Endodermal cell (in vitro differentiated cells): ENCODE results near the gene UNC5CL. TPM values are rescaled to one million over a fixed set of nuclear protein-coding genes. Genes with fewer than 3 reads are reported as not detected.

Source experiments
- DNase-seq: peaks from one replicate; pipeline ENCODE4 v3.0.0-alpha.2; 2017
- H3K27ac ChIP-seq: 2 replicates; pipeline ENCODE4 v1.5.1; 2013; ENCODE audit warnings: mild to moderate bottlenecking, low read depth, low read length, moderate library complexity
- H3K27me3 ChIP-seq: 2 replicates; pipeline ENCODE4 v1.6.1; 2013; ENCODE audit warnings: mild to moderate bottlenecking, low read length, moderate library complexity; ENCODE audit not compliant: insufficient read depth, control insufficient read depth, poor library complexity, severe bottlenecking
- H3K36me3 ChIP-seq: 2 replicates; pipeline ENCODE4 v1.7.0; 2013; ENCODE audit warnings: mild to moderate bottlenecking, low read length, moderate library complexity; ENCODE audit not compliant: control insufficient read depth, insufficient read depth
- H3K4me1 ChIP-seq: one replicate; pipeline ENCODE4 v1.7.0; 2013; ENCODE audit warnings: low read length; ENCODE audit not compliant: control insufficient read depth, insufficient read depth
- H3K4me3 ChIP-seq: 2 replicates; pipeline ENCODE4 v1.5.1; 2013; ENCODE audit warnings: mild to moderate bottlenecking, low read length, moderate library complexity
- H3K9ac ChIP-seq: 2 replicates; pipeline ENCODE4 v1.6.1; 2013; ENCODE audit warnings: mild to moderate bottlenecking, low read length, moderate library complexity; ENCODE audit not compliant: poor library complexity, severe bottlenecking; ENCODE audit errors: extremely low read depth
- H3K9me3 ChIP-seq: 2 replicates; pipeline ENCODE4 v1.6.1; 2013; ENCODE audit warnings: mild to moderate bottlenecking, low read length, moderate library complexity; ENCODE audit not compliant: control insufficient read depth
- H3K27ac Mint-ChIP-seq: 2 replicates; pipeline ENCODE4 v1.8.0; 2020; ENCODE audit warnings: mixed read lengths
- H3K27me3 Mint-ChIP-seq: 2 replicates; pipeline ENCODE4 v1.8.0; 2021; ENCODE audit warnings: mild to moderate bottlenecking, mixed read lengths; ENCODE audit not compliant: insufficient read depth
- H3K36me3 Mint-ChIP-seq: 2 replicates; pipeline ENCODE4 v1.8.0; 2020; ENCODE audit warnings: low read depth, mixed read lengths
- H3K4me1 Mint-ChIP-seq: 2 replicates; pipeline ENCODE4 v1.8.0; 2020; ENCODE audit warnings: mixed read lengths
- H3K4me3 Mint-ChIP-seq: 2 replicates; pipeline ENCODE4 v1.8.0; 2020; ENCODE audit warnings: mild to moderate bottlenecking, moderate library complexity, mixed read lengths
- H3K9me3 Mint-ChIP-seq: 2 replicates; pipeline ENCODE4 v1.8.0; 2020; ENCODE audit warnings: mild to moderate bottlenecking, mixed read lengths
- CTCF ChIP-seq: fragments of 200-600 bp; sonication (generic); conservative IDR thresholded peaks from 2 replicates; pipeline ENCODE4 v1.5.0; 2021; ENCODE audit warnings: antibody characterized with exemption, mild to moderate bottlenecking
- WGBS, 2 experiments: methylation state at CpG; one replicate each; pipeline versions ENCODE4 v1.1.5 to v1.1.7; 2013; ENCODE audit warnings: missing lambda C conversion rate in 2 of 2, mixed read lengths in 1 of 2; ENCODE audit not compliant: insufficient coverage in 1 of 2, insufficient read length in 1 of 2; 5-methylcytosine and 5-hydroxymethylcytosine counted together
- total RNA-seq, 2 donors: library from RNA; stranded (reverse); fragmentation: NEBNext Ultra II Directional in 1 of 2; extraction: Animal tissue kit (Norgen Biotek cat#: 25700) in 1 of 2; gene quantifications; 2 replicates in 1 of 2; 3 replicates in 1 of 2; pipeline ENCODE4 v1.2.1, GENCODE V29; 2021

Gene UNC5CL
- total RNA-seq, 2 donors from 2014 or later: 3.8 to 4.7 TPM

GRCh38 chr6:41078101-41078500 lies 39.1 kb upstream of the UNC5CL start:
- Histone ChIP-seq H3K4me3 (no peak overlapping the region), H3K27me3 (no peaks in the 10 kb centered on the region), H3K9ac (no peak overlapping the region), H3K9me3 (no peaks in the 10 kb centered on the region), H3K4me1 (peaks cover 16% of the 10 kb centered on the region), H3K36me3 (peaks cover 42% of the 10 kb centered on the region), H3K27ac (no peak overlapping the region)
- no peak overlapping the region for H3K4me3 Mint-ChIP-seq
- peaks cover 53% of the 10 kb centered on the region for H3K4me1 Mint-ChIP-seq
- H3K27me3 Mint-ChIP-seq: no peaks in the 10 kb centered on the region
- no peak for TF ChIP-seq CTCF
- H3K9me3 Mint-ChIP-seq: no peaks in the 10 kb centered on the region
- 100% methylated on average over 2 of the region's 3 CpGs; no CpG with 5 or more reads in 1 of the 2 experiments for WGBS, 2 experiments
- no peak for DNase-seq
- no peak overlapping the region for H3K27ac Mint-ChIP-seq
- peaks cover 38% of the 10 kb centered on the region for H3K36me3 Mint-ChIP-seq

GRCh38 chr6:41077536-41077935 lies 38.5 kb upstream of the UNC5CL start:
- Mint-ChIP-seq H3K4me3 (no peak overlapping the region), H3K27ac (no peak overlapping the region)
- 92 to 93% methylated on average over 2 of the region's 2 CpGs for WGBS, 2 experiments

DNA sequence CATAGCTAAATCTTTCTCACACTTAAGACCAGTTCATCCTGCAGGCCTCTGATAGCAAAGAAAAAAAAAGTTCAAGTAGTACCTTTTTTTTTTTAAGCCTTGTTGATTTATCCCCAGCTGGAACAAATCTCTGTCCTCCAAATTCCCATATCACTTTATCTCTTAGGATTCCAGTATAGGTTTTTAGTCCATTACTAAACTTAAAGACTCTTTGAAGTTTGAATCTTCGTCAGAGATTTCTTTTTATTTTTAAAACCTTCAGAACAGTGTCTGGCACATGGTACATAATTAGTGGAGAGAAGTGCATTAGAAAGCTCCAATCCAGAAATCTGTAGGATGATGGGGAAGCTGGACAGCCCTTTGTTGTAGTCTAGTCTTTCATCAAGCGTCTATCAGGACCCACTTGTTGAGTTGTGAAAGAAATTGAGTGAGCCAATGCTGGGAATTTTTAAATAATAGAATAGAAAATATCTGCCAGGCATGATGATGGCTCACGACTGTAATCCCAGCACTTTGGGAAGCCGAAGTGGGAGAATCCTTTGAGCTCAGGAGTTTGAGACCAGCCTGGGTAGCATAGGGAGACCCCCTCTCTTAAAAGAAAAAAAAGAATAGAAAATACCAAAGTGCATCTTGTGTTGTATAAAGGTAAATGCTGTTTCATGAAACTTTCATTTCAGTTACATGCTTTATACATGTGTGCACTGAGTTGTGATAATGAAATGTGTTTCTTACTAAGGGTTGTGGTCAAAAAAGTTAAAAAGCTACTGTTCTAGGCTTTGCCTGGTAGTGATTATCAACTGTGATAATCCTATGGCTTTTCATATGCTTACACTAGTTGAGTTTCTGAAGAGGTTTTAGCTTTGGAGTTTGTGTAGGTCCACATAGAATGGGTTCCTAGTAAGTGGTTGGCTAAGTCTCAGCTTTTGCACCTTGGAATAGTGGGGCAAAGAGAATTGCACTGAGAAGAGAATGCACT lies 36.9 kb upstream of the UNC5CL start:
- Mint-ChIP-seq H3K9me3 (no peaks in the 10 kb centered on the region), H3K4me3 (peak overlapping the region; percentile 78), H3K36me3 (peaks cover 28% of the 10 kb centered on the region), H3K27ac (peak overlapping the region; percentile 75), H3K4me1 (peaks cover 41% of the 10 kb centered on the region), H3K27me3 (no peaks in the 10 kb centered on the region)
- 86 to 95% methylated on average over 3 to 4 of the region's 4 CpGs for WGBS, 2 experiments
- no peaks in the 10 kb centered on the region for H3K27me3 ChIP-seq
- TF ChIP-seq CTCF: no peak
- no peak overlapping the region for H3K27ac ChIP-seq
- H3K9me3 ChIP-seq: no peaks in the 10 kb centered on the region
- peaks cover 9% of the 10 kb centered on the region for H3K4me1 ChIP-seq
- peaks cover 29% of the 10 kb centered on the region for H3K36me3 ChIP-seq
- no peak overlapping the region for H3K9ac ChIP-seq
- DNase-seq: no peak
- H3K4me3 ChIP-seq: peak overlapping the region; percentile 98

More at GRCh38 chr6:41077536-41077935, 38.5 kb upstream of the UNC5CL start:
- DNase-seq: no peak
- no peak for TF ChIP-seq CTCF
- no peaks in the 10 kb centered on the region for H3K27me3 Mint-ChIP-seq
- Histone ChIP-seq H3K4me3 (no peak overlapping the region), H3K9me3 (no peaks in the 10 kb centered on the region), H3K27me3 (no peaks in the 10 kb centered on the region), H3K9ac (no peak overlapping the region), H3K36me3 (peaks cover 36% of the 10 kb centered on the region), H3K4me1 (peaks cover 16% of the 10 kb centered on the region), H3K27ac (no peak overlapping the region)
- peaks cover 48% of the 10 kb centered on the region for H3K4me1 Mint-ChIP-seq
- peaks cover 36% of the 10 kb centered on the region for H3K36me3 Mint-ChIP-seq
- no peaks in the 10 kb centered on the region for H3K9me3 Mint-ChIP-seq
